ENCODE results near the gene CNOT6L. TPM values are rescaled to one million over a fixed set of nuclear protein-coding genes. Genes with fewer than 3 reads are reported as not detected.

The CNOT6L gene
- total RNA-seq, 1 experiment from 2014 or later, result 29.4 TPM

DNA sequence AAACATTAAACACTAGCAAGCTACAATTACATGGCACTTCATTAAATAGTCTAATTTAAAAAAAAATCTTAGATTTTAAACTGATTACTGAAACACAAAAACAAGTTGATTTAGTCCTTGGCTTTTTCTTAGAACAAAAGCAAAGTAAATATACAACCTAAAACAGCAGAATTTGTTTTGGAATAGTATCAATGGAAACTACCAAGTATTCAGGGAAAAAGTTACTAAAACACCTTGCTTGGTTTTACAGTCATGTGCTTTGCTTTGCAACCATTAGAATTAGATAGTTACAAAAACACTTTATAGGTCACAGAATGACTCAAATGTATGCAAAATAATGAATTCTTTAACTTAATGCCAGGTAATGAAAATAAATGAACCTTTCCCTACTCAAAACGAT is 105.3 kb downstream of the CNOT6L start (continued):
- no peak for TF ChIP-seq SIN3A (IDR thresholded peaks at IDR 0.05; ENCODE audit: low read depth)

- POLR2A ChIA-PET, result no interaction called here
- no peaks in the 10 kb centered on the region for H3K9me3 ChIP-seq (ENCODE audit: control insufficient read depth in 1 of 2, insufficient read depth in 1 of 2, low read depth in 1 of 2, low read length in 2 of 2)
- intact Hi-C loops (cut with micrococcal nuclease), result no loop called here
- no TSS peak for BruUV-seq (replicated peaks)
- H3K27me3 ChIP-seq (ENCODE audit: insufficient read depth, low read length), result no peaks in the 10 kb centered on the region
- H3K4me3 ChIP-seq (replicated peaks in 1 of 2; ENCODE audit: low read depth in 1 of 2, low read length in 2 of 2), result no peak overlapping the region
- CTCF ChIA-PET, result no interaction called here
- H3K9me2 ChIP-seq (ENCODE audit: insufficient read depth), result no peaks in the 10 kb centered on the region
- ATAC-seq (no peak), DNase-seq (ENCODE audit: low read depth, low spot score) (no peak)
- no peak overlapping the region for H3K27ac ChIP-seq (ENCODE audit: low read depth, low read length)
- H3K36me3 ChIP-seq (ENCODE audit: control insufficient read depth in 1 of 2, insufficient read depth in 2 of 2, low read length in 2 of 2), result no peaks in the 10 kb centered on the region
- H3K9ac ChIP-seq (ENCODE audit: low read length), result no peak overlapping the region
- RAD21 ChIA-PET (ENCODE audit: low non-redundant PET in 1 of 2, low total read pairs in 2 of 2, uncharacterized antibody in 2 of 2, unreplicated experiment in 2 of 2), result no interaction called here
- H3K4me2 ChIP-seq (ENCODE audit: low read length), result no peak overlapping the region
- no peaks in the 10 kb centered on the region for H3K79me2 ChIP-seq (ENCODE audit: insufficient read depth, low read length)
- H4K20me1 ChIP-seq (ENCODE audit: insufficient read depth), result no peaks in the 10 kb centered on the region
- no peak overlapping the region for H2AFZ ChIP-seq (ENCODE audit: low read depth, low read length, poor library complexity, severe bottlenecking)
- TF ChIP-seq ZNF274 (IDR thresholded peaks at IDR 0.05; ENCODE audit: low read depth, low read length) (no peak), CBX3 (IDR thresholded peaks at IDR 0.05; ENCODE audit: low read depth) (no peak)
- TF ChIP-seq, protein P1, sequence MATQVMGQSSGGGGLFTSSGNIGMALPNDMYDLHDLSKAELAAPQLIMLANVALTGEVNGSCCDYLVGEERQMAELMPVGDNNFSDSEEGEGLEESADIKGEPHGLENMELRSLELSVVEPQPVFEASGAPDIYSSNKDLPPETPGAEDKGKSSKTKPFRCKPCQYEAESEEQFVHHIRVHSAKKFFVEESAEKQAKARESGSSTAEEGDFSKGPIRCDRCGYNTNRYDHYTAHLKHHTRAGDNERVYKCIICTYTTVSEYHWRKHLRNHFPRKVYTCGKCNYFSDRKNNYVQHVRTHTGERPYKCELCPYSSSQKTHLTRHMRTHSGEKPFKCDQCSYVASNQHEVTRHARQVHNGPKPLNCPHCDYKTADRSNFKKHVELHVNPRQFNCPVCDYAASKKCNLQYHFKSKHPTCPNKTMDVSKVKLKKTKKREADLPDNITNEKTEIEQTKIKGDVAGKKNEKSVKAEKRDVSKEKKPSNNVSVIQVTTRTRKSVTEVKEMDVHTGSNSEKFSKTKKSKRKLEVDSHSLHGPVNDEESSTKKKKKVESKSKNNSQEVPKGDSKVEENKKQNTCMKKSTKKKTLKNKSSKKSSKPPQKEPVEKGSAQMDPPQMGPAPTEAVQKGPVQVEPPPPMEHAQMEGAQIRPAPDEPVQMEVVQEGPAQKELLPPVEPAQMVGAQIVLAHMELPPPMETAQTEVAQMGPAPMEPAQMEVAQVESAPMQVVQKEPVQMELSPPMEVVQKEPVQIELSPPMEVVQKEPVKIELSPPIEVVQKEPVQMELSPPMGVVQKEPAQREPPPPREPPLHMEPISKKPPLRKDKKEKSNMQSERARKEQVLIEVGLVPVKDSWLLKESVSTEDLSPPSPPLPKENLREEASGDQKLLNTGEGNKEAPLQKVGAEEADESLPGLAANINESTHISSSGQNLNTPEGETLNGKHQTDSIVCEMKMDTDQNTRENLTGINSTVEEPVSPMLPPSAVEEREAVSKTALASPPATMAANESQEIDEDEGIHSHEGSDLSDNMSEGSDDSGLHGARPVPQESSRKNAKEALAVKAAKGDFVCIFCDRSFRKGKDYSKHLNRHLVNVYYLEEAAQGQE (IDR thresholded peaks at IDR 0.05; ENCODE audit: low read depth), result no peak
- no peaks in the 10 kb centered on the region for H3K4me1 ChIP-seq (ENCODE audit: control insufficient read depth in 1 of 2, insufficient read depth in 2 of 2, low read length in 2 of 2)
These were observed 106.5 kb downstream of the CNOT6L start for GRCh38 chr4:77712675-77713074.

DNA sequence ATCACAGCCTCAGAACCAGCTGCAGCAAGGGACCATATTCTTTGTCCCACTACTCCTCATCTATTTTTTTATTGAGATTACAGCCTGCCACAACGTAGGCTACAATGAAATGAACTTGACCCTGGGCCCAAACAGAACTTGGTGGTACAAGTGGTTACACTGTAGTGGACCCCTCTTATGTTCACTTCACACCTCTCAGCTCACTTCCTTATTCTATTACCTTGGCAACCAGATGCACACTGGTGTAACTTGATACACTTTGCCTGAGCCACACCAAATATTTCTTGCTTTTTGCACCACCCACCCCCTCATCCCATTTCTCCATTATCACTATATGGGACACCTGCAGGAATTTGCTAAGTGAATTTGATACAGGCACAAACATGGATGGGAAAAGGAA is 107.7 kb downstream of the CNOT6L start:
- intact Hi-C loops (cut with micrococcal nuclease), result no loop called here
- no peak overlapping the region for H3K4me3 ChIP-seq (replicated peaks in 1 of 2; ENCODE audit: low read depth in 1 of 2, low read length in 2 of 2)
- POLR2A ChIA-PET, result no interaction called here
- DNase-seq (ENCODE audit: low read depth, low spot score) (no peak), ATAC-seq (no peak)
- H3K9me3 ChIP-seq (ENCODE audit: control insufficient read depth in 1 of 2, insufficient read depth in 1 of 2, low read depth in 1 of 2, low read length in 2 of 2), result no peaks in the 10 kb centered on the region
- H3K9ac ChIP-seq (ENCODE audit: low read length), result no peak overlapping the region
- H3K79me2 ChIP-seq (ENCODE audit: insufficient read depth, low read length), result no peaks in the 10 kb centered on the region
- TF ChIP-seq SIN3A (IDR thresholded peaks at IDR 0.05; ENCODE audit: low read depth) (no peak), ATF3 (IDR thresholded peaks at IDR 0.05) (no peak), YY1 (IDR thresholded peaks at IDR 0.05; ENCODE audit: extremely low read depth, insufficient replicate concordance, low read depth, low read length) (no peak), CEBPB (IDR thresholded peaks at IDR 0.05; ENCODE audit: low read depth) (no peak), POLR2A (IDR thresholded peaks at IDR 0.05; ENCODE audit: borderline replicate concordance, extremely low read depth, insufficient read depth, insufficient read length) (no peak), EZH2phosphoT487 (IDR thresholded peaks at IDR 0.05; ENCODE audit: borderline replicate concordance) (no peak)
- TF ChIP-seq, protein P1 (IDR thresholded peaks at IDR 0.05; ENCODE audit: low read depth), result no peak
- no TSS peak for BruUV-seq (replicated peaks)
- H3K9me2 ChIP-seq (ENCODE audit: insufficient read depth), result no peaks in the 10 kb centered on the region
- CTCF ChIA-PET, result no interaction called here
- no peaks in the 10 kb centered on the region for H3K4me1 ChIP-seq (ENCODE audit: control insufficient read depth in 1 of 2, insufficient read depth in 2 of 2, low read length in 2 of 2)
- RAD21 ChIA-PET (ENCODE audit: low non-redundant PET in 1 of 2, low total read pairs in 2 of 2, uncharacterized antibody in 2 of 2, unreplicated experiment in 2 of 2), result no interaction called here
- no peaks in the 10 kb centered on the region for H3K36me3 ChIP-seq (ENCODE audit: control insufficient read depth in 1 of 2, insufficient read depth in 2 of 2, low read length in 2 of 2)
- no peak overlapping the region for H3K4me2 ChIP-seq (ENCODE audit: low read length)
- no peaks in the 10 kb centered on the region for H4K20me1 ChIP-seq (ENCODE audit: insufficient read depth)
- no peak overlapping the region for H2AFZ ChIP-seq (ENCODE audit: low read depth, low read length, poor library complexity, severe bottlenecking)
- H3K27ac ChIP-seq (ENCODE audit: low read depth, low read length), result no peak overlapping the region
- no peaks in the 10 kb centered on the region for H3K27me3 ChIP-seq (ENCODE audit: insufficient read depth, low read length)

Measured in HCT116 (cell line).